IPS-18c (cell line): ENCODE results near the gene LRMDA.
A peak's percentile ranks its signal among the peaks of the same experiment; 100 is the strongest.

Source experiments
- H3K4me3 ChIP-seq: 2 replicates; pipeline ENCODE4 v1.7.0; 2013; ENCODE audit warnings: low read depth, mild to moderate bottlenecking, low read length, moderate library complexity; ENCODE audit not compliant: insufficient read depth
- H3K9me3 ChIP-seq: one replicate; pipeline ENCODE4 v1.6.1; 2013; ENCODE audit warnings: mild to moderate bottlenecking, low read length, moderate library complexity; ENCODE audit not compliant: control insufficient read depth, insufficient read depth

Gene LRMDA

GRCh38 chr10:75978213-75978612 is 546.8 kb downstream of the LRMDA start:
- Histone ChIP-seq H3K4me3 (no peak overlapping the region), H3K9me3 (no peaks in the 10 kb centered on the region)

GRCh38 chr10:75980419-75981002 is 549.1 kb downstream of the LRMDA start:
- no peaks in the 10 kb centered on the region for H3K9me3 ChIP-seq

GRCh38 chr10:75982611-75983369 is 551.4 kb downstream of the LRMDA start:
- H3K9me3 ChIP-seq: no peaks in the 10 kb centered on the region
- H3K4me3 ChIP-seq: no peak overlapping the region

More at GRCh38 chr10:75980419-75981002, 549.1 kb downstream of the LRMDA start:
- H3K4me3 ChIP-seq: no peak overlapping the region

GRCh38 chr10:75984067-75984466 is 552.6 kb downstream of the LRMDA start:
- H3K9me3 ChIP-seq: no peaks in the 10 kb centered on the region
- H3K4me3 ChIP-seq: no peak overlapping the region

GRCh38 chr10:75987616-75988015 is 556.2 kb downstream of the LRMDA start:
- no peak overlapping the region for H3K4me3 ChIP-seq
- no peaks in the 10 kb centered on the region for H3K9me3 ChIP-seq

GRCh38 chr10:75994357-75995040 is 563.1 kb downstream of the LRMDA start:
- H3K9me3 ChIP-seq: no peaks in the 10 kb centered on the region
- no peak overlapping the region for H3K4me3 ChIP-seq

GRCh38 chr10:75995041-75995430 is 563.6 kb downstream of the LRMDA start:
- no peaks in the 10 kb centered on the region for H3K9me3 ChIP-seq
- H3K4me3 ChIP-seq: no peak overlapping the region

- H3K9me3 ChIP-seq: no peaks in the 10 kb centered on the region
- H3K4me3 ChIP-seq: no peak overlapping the region
These were observed 564.3 kb downstream of the LRMDA start for GRCh38 chr10:75995720-75996119.

- H3K9me3 ChIP-seq: no peaks in the 10 kb centered on the region
- no peak overlapping the region for H3K4me3 ChIP-seq
These were observed 567.6 kb downstream of the LRMDA start for GRCh38 chr10:75999001-75999400.

- no peaks in the 10 kb centered on the region for H3K9me3 ChIP-seq
- no peak overlapping the region for H3K4me3 ChIP-seq
These were observed 568.2 kb downstream of the LRMDA start for GRCh38 chr10:75999515-76000209.

GRCh38 chr10:76000550-76000949 is 569.1 kb downstream of the LRMDA start:
- Histone ChIP-seq H3K4me3 (no peak overlapping the region), H3K9me3 (no peaks in the 10 kb centered on the region)

GRCh38 chr10:76001019-76001418 is 569.6 kb downstream of the LRMDA start:
- H3K9me3 ChIP-seq: no peaks in the 10 kb centered on the region
- no peak overlapping the region for H3K4me3 ChIP-seq

- Histone ChIP-seq H3K9me3 (no peaks in the 10 kb centered on the region), H3K4me3 (no peak overlapping the region)
These were observed 570.0 kb downstream of the LRMDA start for GRCh38 chr10:76001461-76001860.

GRCh38 chr10:76002262-76002854 is 570.9 kb downstream of the LRMDA start:
- Histone ChIP-seq H3K9me3 (no peaks in the 10 kb centered on the region), H3K4me3 (no peak overlapping the region)

- H3K9me3 ChIP-seq: no peaks in the 10 kb centered on the region
These were observed 576.3 kb downstream of the LRMDA start for GRCh38 chr10:76007667-76008181.

GRCh38 chr10:76009531-76009930 is 578.1 kb downstream of the LRMDA start:
- peak overlapping the region; percentile 5; the same call in 1 of the 2 replicates for H3K4me3 ChIP-seq

More at GRCh38 chr10:76007667-76008181, 576.3 kb downstream of the LRMDA start:
- no peak overlapping the region for H3K4me3 ChIP-seq

GRCh38 chr10:76010703-76011102 is 579.3 kb downstream of the LRMDA start:
- Histone ChIP-seq H3K4me3 (no peak overlapping the region), H3K9me3 (no peaks in the 10 kb centered on the region)

More at GRCh38 chr10:76009531-76009930, 578.1 kb downstream of the LRMDA start:
- H3K9me3 ChIP-seq: no peaks in the 10 kb centered on the region
